ENCODE measurements around the gene PDGFRA.

Gene PDGFRA

DNA sequence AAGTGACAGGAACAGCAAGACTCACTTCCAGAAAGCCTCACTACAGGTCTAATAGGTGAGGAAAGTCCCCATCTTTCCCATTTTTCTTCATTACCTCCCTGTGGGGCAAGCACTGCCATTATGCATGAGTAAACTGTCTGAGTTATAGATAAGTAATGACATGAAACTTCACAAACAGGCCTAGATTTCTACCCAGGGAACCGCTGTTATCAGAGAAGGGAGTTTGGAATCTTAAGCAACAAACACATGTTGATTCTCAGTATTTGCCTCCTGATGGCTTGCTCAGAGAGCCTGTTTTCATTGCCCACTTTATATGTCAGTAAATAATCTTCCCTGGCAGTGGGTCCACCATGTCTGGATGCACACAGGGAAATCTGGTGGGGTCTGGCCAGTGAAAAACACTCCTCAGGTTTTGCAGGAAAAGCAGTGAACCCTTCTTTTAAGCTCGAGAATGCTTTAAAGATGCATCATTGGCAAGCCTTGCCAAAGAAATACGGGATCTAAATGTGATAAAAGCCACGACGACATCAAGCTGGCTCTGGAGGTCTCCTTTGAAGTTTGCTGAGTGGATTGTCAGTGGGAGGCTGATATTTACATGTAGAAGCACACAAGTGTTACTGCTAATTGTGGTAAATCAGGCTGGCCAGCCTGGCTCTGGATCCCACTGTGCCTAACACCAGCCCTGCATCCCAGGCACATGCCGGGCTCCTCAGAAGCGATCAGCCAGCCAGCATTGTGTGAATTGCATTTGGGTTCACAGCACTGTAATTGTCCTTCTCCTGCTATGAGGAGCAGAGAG, 25.2 kb downstream of the PDGFRA start:
- TF ChIP-seq, protein P1, sequence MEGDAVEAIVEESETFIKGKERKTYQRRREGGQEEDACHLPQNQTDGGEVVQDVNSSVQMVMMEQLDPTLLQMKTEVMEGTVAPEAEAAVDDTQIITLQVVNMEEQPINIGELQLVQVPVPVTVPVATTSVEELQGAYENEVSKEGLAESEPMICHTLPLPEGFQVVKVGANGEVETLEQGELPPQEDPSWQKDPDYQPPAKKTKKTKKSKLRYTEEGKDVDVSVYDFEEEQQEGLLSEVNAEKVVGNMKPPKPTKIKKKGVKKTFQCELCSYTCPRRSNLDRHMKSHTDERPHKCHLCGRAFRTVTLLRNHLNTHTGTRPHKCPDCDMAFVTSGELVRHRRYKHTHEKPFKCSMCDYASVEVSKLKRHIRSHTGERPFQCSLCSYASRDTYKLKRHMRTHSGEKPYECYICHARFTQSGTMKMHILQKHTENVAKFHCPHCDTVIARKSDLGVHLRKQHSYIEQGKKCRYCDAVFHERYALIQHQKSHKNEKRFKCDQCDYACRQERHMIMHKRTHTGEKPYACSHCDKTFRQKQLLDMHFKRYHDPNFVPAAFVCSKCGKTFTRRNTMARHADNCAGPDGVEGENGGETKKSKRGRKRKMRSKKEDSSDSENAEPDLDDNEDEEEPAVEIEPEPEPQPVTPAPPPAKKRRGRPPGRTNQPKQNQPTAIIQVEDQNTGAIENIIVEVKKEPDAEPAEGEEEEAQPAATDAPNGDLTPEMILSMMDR (IDR thresholded peaks at IDR 0.05; ENCODE audit: extremely low read depth, insufficient read depth, missing control alignments): no peak
- in situ Hi-C loops (cut with MboI; ENCODE audit: low pct_unique_long_range_greater_than_20kb, low sequenced_read_pairs, unreplicated experiment): no loop called here
- DNase-seq (ENCODE audit: low spot score): no peak

DNA sequence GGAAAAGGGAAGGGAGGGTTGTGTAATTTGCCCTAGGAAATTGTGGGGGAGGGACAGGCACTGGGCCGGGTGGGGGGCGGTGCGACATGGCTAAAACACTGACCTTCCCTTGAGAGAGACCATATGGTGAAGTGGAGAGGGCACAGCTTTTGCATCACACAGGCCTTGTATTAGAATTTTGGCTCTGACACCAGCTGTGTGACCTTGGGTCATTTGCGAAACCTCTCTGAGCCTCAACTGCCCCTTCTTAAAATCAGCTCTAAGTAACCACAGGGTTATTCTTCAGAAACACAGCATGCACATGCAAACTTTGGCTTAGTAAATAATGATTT, 25.8 kb downstream of the PDGFRA start:
- TF ChIP-seq, protein P1 (IDR thresholded peaks at IDR 0.05; ENCODE audit: extremely low read depth, insufficient read depth, missing control alignments): no peak
- DNase-seq (ENCODE audit: low spot score): no peak
- in situ Hi-C loops (cut with MboI; ENCODE audit: low pct_unique_long_range_greater_than_20kb, low sequenced_read_pairs, unreplicated experiment): no loop called here

DNA sequence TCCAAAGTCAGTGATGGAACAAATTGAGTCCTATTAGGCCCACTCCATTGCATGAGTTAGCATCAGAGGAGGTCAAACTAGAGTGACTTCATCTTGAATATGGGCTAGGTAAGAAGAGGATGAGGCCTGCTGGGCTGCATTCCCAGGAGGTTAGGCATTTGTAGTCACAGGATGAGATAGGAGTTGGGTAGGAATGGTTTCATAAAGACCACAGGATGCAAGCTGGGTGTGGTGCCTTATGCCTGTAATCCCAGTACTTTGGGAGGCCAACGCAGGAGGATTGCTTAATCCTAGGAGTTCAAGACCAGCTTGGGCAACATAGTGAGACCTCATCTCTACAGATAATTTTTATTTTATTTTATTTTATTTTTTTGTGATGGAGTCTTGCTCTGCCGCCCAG, 26.8 kb downstream of the PDGFRA start:
- DNase-seq (ENCODE audit: low spot score): no peak
- in situ Hi-C loops (cut with MboI; ENCODE audit: low pct_unique_long_range_greater_than_20kb, low sequenced_read_pairs, unreplicated experiment): no loop called here
- TF ChIP-seq, protein P1 (IDR thresholded peaks at IDR 0.05; ENCODE audit: extremely low read depth, insufficient read depth, missing control alignments): no peak

DNA sequence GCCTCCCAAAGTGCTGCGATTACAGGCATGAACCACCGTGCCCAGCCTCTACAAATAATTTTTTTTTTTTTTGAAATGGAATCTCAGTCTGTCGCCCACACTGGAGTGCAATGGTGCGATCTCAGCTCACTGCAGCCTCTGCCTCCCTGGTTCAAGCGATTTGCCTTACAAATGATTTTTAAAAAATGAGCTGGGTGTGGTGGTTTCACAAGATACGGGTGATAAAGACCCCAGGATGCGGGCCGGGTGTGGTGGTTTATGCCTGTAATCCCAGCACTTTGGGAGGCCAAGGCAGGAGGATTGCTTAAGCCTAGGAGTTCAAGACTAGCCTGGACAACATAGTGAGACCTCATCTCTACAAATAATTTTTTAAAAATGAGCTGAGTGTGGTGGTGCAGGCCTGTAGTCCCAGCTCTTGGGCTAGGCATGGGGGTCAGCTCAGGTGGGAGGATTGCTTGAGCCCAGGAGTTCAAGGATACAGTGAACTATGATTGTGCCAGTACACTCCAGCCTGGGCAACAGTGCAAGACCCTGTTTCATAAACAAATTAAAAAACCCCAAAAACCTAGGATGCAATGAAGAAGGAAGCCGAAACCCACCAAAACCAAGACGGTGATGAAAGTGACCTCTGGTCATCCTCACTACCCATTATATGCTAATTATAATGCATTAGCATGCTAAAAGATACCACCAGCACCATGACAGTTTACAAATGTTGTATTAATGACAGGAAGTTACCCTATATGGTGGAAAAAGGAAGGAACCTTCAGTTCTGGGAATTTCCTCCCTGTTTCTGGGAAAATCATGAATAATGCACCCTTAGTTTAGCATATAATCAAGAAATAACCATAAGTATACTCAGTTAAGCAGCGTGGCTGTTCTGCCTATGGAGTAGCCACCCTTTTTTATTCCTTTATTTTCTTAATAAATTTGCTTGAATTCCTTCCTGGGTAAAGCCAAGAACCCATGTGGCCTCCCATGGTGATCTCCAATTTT, 27.7 kb downstream of the PDGFRA start:
- in situ Hi-C loops (cut with MboI; ENCODE audit: low pct_unique_long_range_greater_than_20kb, low sequenced_read_pairs, unreplicated experiment): no loop called here
- TF ChIP-seq, protein P1 (IDR thresholded peaks at IDR 0.05; ENCODE audit: extremely low read depth, insufficient read depth, missing control alignments): no peak
- no peak for DNase-seq (ENCODE audit: low spot score)

DNA sequence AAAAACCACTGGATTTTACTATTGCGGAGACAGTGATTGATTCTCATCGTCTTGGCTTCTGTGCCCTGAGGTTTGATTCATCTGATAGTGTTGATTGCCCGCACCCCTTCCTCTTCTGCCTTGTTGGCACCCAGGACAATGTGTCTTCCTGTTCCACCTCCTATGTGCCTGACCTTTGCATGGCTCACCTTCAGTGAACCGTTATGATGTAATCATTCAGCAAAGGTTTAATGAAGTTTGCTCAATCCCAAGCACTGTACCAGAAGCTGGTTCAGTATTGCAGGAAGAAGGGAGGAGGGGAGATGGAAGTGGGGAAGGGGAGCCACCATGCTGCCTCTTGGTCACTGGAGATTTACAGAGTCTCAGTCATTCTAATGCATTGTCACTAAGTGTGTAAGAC, 36.3 kb downstream of the PDGFRA start:
- no peak for DNase-seq (ENCODE audit: low spot score)
- TF ChIP-seq, protein P1 (IDR thresholded peaks at IDR 0.05; ENCODE audit: extremely low read depth, insufficient read depth, missing control alignments): no peak
- in situ Hi-C loops (cut with MboI; ENCODE audit: low pct_unique_long_range_greater_than_20kb, low sequenced_read_pairs, unreplicated experiment): no loop called here

DNA sequence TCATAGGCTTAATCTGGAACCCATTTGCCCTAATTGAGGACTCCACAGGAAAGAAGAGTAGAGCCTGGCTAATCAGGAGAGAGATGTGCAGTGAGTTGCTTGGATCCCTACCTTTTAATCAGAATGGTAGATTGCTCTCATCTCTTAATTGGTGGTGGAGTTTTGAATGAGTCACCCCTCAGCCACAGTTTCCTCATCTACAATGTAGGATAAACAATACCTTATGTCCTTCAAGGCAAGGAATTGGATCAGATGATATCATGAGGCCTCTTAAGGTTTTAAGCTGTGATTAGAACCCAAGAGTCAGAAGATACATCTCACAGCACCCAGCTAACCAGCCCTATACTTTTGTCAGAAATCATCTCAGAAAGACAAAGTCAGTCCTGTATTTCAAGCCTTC, 39.1 kb downstream of the PDGFRA start:
- in situ Hi-C loops (cut with MboI; ENCODE audit: low pct_unique_long_range_greater_than_20kb, low sequenced_read_pairs, unreplicated experiment): no loop called here
- no peak for DNase-seq (ENCODE audit: low spot score)
- TF ChIP-seq, protein P1 (IDR thresholded peaks at IDR 0.05; ENCODE audit: extremely low read depth, insufficient read depth, missing control alignments): no peak

All from GM13977 (cell line).